ENCODE results near the gene TGFBRAP1.
"Not testable (repeated sequence)": the region's sequence is repeated elsewhere in the genome, so short reads cannot be mapped to it uniquely, and the experiment has no call there.

TGFBRAP1 gene

DNA sequence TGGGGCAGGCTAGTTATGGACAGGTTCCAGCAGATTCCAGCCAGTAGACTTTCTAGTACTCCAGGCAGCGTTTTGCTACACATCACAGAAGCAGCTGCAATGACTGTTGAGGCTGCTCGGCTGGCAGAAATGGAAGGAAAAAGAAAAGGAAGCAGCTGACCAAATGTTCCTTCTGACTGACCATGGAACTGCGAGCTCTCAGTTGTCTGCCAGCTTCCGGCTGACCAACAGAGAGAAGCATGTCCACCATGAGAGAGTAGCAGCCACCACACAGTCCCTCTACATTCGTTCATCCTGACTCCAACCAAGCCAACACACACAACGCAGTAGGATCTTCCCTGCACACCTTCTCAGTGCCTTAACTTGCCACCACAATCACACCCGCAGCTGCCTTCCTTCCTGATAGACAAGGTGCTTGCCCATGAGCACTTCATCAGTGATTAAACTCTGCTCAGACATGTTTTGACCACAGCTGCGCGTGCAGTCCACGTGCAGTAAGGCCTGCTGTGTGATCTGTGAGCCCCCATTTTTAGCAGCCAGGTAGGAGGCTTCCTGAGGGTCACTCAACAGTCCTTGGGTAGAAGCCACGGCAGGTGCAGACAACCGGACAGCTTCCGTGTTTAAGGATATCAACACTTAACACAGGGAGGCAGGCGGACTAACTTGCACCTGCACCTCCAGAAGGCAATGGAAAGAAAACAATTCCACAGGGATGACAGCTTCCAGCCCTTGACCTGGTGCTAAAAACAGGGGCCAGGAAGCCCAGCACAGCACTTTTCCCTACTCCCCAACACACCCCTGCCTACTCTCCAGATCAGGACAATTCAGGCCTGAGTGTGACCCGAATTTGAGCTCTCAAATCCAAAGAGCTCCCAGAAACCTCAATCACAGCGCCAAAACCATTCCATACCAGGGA lies 996 bp downstream of the TGFBRAP1 start:
- Histone ChIP-seq H3K27ac (ENCODE audit: low read depth, low read length) (no peak overlapping the region), H3K4me3 (ENCODE audit: low read depth in 1 of 2, low read length in 2 of 2) (peak overlapping the region; percentile 84 to 86), H3K4me1 (ENCODE audit: control insufficient read depth in 1 of 2, insufficient read depth in 2 of 2, low read length in 2 of 2) (peaks cover 20 to 22% of the 10 kb centered on the region in 2 donors), H3K27me3 (ENCODE audit: control insufficient read depth in 1 of 2, insufficient read depth in 2 of 2, low read length in 2 of 2) (no peaks in the 10 kb centered on the region), H3K9ac (ENCODE audit: low read depth in 1 of 2, low read length in 2 of 2) (peak overlapping the region; percentile 65 to 70), H3K9me3 (ENCODE audit: control insufficient read depth in 1 of 2, low read length in 2 of 2) (no peaks in the 10 kb centered on the region), H3K36me3 (ENCODE audit: control insufficient read depth in 1 of 2, insufficient read depth in 2 of 2, low read length in 2 of 2) (peaks cover 4 to 12% of the 10 kb centered on the region in 2 donors)

DNA sequence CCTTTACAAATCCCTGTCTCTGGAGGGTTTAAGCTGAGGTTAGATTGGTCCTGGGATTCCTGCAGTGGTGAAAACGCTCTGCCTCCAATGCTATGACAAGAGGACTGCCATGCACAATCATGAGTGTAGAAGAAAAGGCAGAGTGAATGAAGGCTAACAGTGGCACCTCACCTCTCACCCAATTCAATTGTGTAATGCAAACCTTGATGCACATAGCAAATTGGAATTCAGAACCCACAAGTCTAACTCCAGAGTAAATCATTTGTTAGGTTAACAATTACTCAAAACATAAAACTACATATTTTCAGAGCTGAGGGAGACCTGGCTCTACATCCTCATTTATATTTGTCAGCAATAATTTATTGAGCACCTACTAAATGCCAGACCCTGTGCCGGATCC lies 1.8 kb downstream of the TGFBRAP1 start:
- H3K4me3 ChIP-seq (ENCODE audit: low read depth in 1 of 2, low read length in 2 of 2), result no peak overlapping the region
- H3K36me3 ChIP-seq (ENCODE audit: control insufficient read depth in 1 of 2, insufficient read depth in 2 of 2, low read length in 2 of 2), result peaks cover 4 to 18% of the 10 kb centered on the region in 2 donors
- H3K27ac ChIP-seq (ENCODE audit: low read depth, low read length), result no peak overlapping the region
- H3K9me3 ChIP-seq (ENCODE audit: control insufficient read depth in 1 of 2, low read length in 2 of 2), result no peaks in the 10 kb centered on the region
- H3K9ac ChIP-seq (ENCODE audit: low read depth in 1 of 2, low read length in 2 of 2), result no peak overlapping the region
- peaks cover 20 to 22% of the 10 kb centered on the region in 2 donors for H3K4me1 ChIP-seq (ENCODE audit: control insufficient read depth in 1 of 2, insufficient read depth in 2 of 2, low read length in 2 of 2)
- no peaks in the 10 kb centered on the region for H3K27me3 ChIP-seq (ENCODE audit: control insufficient read depth in 1 of 2, insufficient read depth in 2 of 2, low read length in 2 of 2)

DNA sequence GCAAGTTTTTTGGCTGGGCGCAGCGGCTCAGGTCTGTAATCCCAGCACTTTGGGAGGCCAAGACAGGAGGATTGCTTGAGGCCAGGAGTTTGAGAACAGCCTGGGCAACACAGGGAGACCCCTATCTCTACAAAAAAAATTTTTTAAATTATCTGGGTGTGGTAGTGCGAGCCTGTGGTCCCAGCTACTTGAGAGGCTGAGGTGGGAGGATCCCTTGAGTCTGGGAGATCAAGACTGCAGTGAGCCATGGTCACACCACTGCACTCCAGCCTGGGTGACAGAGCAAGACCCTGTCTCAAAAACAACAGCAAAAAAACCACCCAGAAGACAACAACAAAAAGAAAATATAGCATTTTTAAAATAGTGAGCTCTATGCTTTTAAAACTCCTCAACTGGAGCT lies 2.3 kb downstream of the TGFBRAP1 start:
- not testable (repeated sequence) for H3K4me3 ChIP-seq (ENCODE audit: low read depth in 1 of 2, low read length in 2 of 2); H3K9me3 ChIP-seq (ENCODE audit: control insufficient read depth in 1 of 2, low read length in 2 of 2); H3K27ac ChIP-seq (ENCODE audit: low read depth, low read length); H3K27me3 ChIP-seq (ENCODE audit: control insufficient read depth in 1 of 2, insufficient read depth in 2 of 2, low read length in 2 of 2); H3K9ac ChIP-seq (ENCODE audit: low read depth in 1 of 2, low read length in 2 of 2)
- Histone ChIP-seq H3K4me1 (ENCODE audit: control insufficient read depth in 1 of 2, insufficient read depth in 2 of 2, low read length in 2 of 2) (peaks cover 20 to 22% of the 10 kb centered on the region in 2 donors), H3K36me3 (ENCODE audit: control insufficient read depth in 1 of 2, insufficient read depth in 2 of 2, low read length in 2 of 2) (peaks cover 4 to 18% of the 10 kb centered on the region in 2 donors)

DNA sequence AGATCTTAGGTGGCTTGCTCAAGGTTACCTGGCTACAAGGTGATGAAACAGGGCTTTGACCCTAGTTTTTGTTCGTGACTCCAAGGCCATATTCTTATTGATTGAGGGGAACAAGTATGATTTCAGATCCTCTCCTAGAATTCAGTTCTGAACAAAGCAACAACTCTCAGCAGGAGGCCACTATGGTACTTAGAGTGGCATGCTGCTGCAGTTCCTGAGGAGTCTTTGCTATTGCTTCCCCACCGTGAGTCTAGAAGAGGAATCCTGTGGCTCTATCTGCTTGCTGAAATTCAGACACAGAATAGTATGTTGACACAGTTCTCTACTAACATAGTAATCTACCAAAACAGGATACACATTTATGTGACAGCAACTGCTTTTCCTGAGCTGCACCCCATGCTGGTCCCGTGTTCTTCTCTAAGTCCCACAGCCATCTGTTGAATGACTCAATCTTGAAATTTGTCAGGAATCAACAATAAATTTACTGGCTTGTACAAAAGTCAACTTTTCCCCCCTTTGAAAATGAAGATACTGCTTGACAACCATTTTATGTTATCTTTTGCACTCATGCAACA lies 4.1 kb downstream of the TGFBRAP1 start:
- Histone ChIP-seq H3K36me3 (ENCODE audit: control insufficient read depth in 1 of 2, insufficient read depth in 2 of 2, low read length in 2 of 2) (peaks cover 4 to 18% of the 10 kb centered on the region in 2 donors), H3K27me3 (ENCODE audit: control insufficient read depth in 1 of 2, insufficient read depth in 2 of 2, low read length in 2 of 2) (no peaks in the 10 kb centered on the region), H3K9ac (ENCODE audit: low read depth in 1 of 2, low read length in 2 of 2) (no peak overlapping the region), H3K4me1 (ENCODE audit: control insufficient read depth in 1 of 2, insufficient read depth in 2 of 2, low read length in 2 of 2) (peaks cover 14 to 18% of the 10 kb centered on the region in 2 donors), H3K27ac (ENCODE audit: low read depth, low read length) (no peak overlapping the region), H3K9me3 (ENCODE audit: control insufficient read depth in 1 of 2, low read length in 2 of 2) (no peaks in the 10 kb centered on the region), H3K4me3 (ENCODE audit: low read depth in 1 of 2, low read length in 2 of 2) (no peak overlapping the region)

DNA sequence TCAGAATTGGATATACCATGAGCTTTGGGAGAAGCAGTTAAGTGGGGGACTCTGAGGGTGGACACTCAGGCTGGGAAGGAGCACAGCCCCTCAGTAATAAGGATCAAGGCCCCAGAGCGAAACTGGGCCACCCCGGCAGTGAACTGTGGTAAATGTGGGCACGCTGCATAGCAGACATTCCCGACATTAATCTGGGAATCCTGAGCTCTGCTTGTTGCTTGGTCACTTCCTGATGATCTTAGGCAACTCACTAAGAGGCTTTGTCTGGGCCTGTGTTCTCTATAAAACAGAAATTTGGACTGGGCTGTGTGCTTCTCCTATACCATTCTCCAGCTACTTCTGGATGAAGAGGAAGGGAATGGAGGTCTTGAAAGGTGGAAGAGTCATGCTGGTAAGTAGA lies 4.8 kb downstream of the TGFBRAP1 start:
- Histone ChIP-seq H3K36me3 (ENCODE audit: control insufficient read depth in 1 of 2, insufficient read depth in 2 of 2, low read length in 2 of 2) (peaks cover 4 to 18% of the 10 kb centered on the region in 2 donors), H3K4me3 (ENCODE audit: low read depth in 1 of 2, low read length in 2 of 2) (no peak overlapping the region), H3K27ac (ENCODE audit: low read depth, low read length) (no peak overlapping the region), H3K9ac (ENCODE audit: low read depth in 1 of 2, low read length in 2 of 2) (no peak overlapping the region), H3K4me1 (ENCODE audit: control insufficient read depth in 1 of 2, insufficient read depth in 2 of 2, low read length in 2 of 2) (peaks cover 8 to 12% of the 10 kb centered on the region in 2 donors), H3K27me3 (ENCODE audit: control insufficient read depth in 1 of 2, insufficient read depth in 2 of 2, low read length in 2 of 2) (no peaks in the 10 kb centered on the region), H3K9me3 (ENCODE audit: control insufficient read depth in 1 of 2, low read length in 2 of 2) (no peaks in the 10 kb centered on the region)

DNA sequence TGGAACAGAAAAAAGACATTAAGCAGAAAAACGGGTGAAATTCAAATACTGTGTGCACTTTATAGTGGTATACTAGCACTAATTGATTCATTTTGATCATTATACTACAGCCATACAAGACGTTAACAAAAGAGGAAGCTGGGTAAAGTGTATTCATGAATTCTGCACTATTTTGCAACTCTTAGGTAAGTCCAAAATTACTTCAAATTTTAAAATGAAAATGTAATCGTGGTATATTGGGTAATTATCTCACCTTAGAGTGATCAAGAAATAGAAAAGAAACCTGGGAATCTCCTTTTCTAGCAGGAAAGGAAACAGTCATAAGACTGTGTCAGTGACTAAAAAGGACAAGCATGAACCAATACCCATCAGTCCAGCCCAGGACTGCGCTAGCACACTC lies 5.4 kb downstream of the TGFBRAP1 start:
- Histone ChIP-seq H3K27ac (ENCODE audit: low read depth, low read length) (no peak overlapping the region), H3K4me1 (ENCODE audit: control insufficient read depth in 1 of 2, insufficient read depth in 2 of 2, low read length in 2 of 2) (peaks cover 8 to 12% of the 10 kb centered on the region in 2 donors), H3K36me3 (ENCODE audit: control insufficient read depth in 1 of 2, insufficient read depth in 2 of 2, low read length in 2 of 2) (peaks cover 4 to 18% of the 10 kb centered on the region in 2 donors), H3K9me3 (ENCODE audit: control insufficient read depth in 1 of 2, low read length in 2 of 2) (no peaks in the 10 kb centered on the region), H3K27me3 (ENCODE audit: control insufficient read depth in 1 of 2, insufficient read depth in 2 of 2, low read length in 2 of 2) (no peaks in the 10 kb centered on the region), H3K9ac (ENCODE audit: low read depth in 1 of 2, low read length in 2 of 2) (no peak overlapping the region), H3K4me3 (ENCODE audit: low read depth in 1 of 2, low read length in 2 of 2) (no peak overlapping the region)

DNA sequence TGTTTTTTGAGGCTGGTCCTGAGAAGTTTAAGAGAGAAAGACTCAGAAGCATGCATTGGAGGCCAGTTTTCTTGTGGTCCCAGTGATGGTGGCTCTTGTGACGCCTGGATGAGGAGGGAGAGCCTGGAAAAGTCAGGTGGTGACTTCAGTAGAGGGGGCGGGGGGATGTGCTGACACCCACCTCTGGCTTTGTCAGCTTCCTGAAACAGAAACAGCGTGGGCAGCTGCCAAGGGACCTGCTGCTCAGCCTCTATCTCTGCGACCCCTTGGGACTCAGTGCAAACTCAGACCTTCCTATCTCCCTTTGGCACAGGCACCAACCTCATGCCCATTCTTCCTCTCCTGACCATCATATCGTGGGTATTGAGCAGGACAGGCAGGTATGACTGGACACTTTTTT lies 6.4 kb downstream of the TGFBRAP1 start:
- Histone ChIP-seq H3K4me1 (ENCODE audit: control insufficient read depth in 1 of 2, insufficient read depth in 2 of 2, low read length in 2 of 2) (peaks cover under 1 to 2% of the 10 kb centered on the region in 2 donors), H3K27ac (ENCODE audit: low read depth, low read length) (no peak overlapping the region), H3K9me3 (ENCODE audit: control insufficient read depth in 1 of 2, low read length in 2 of 2) (no peaks in the 10 kb centered on the region), H3K27me3 (ENCODE audit: control insufficient read depth in 1 of 2, insufficient read depth in 2 of 2, low read length in 2 of 2) (no peaks in the 10 kb centered on the region), H3K4me3 (ENCODE audit: low read depth in 1 of 2, low read length in 2 of 2) (no peak overlapping the region), H3K36me3 (ENCODE audit: control insufficient read depth in 1 of 2, insufficient read depth in 2 of 2, low read length in 2 of 2) (peaks cover 4 to 18% of the 10 kb centered on the region in 2 donors), H3K9ac (ENCODE audit: low read depth in 1 of 2, low read length in 2 of 2) (no peak overlapping the region)

DNA sequence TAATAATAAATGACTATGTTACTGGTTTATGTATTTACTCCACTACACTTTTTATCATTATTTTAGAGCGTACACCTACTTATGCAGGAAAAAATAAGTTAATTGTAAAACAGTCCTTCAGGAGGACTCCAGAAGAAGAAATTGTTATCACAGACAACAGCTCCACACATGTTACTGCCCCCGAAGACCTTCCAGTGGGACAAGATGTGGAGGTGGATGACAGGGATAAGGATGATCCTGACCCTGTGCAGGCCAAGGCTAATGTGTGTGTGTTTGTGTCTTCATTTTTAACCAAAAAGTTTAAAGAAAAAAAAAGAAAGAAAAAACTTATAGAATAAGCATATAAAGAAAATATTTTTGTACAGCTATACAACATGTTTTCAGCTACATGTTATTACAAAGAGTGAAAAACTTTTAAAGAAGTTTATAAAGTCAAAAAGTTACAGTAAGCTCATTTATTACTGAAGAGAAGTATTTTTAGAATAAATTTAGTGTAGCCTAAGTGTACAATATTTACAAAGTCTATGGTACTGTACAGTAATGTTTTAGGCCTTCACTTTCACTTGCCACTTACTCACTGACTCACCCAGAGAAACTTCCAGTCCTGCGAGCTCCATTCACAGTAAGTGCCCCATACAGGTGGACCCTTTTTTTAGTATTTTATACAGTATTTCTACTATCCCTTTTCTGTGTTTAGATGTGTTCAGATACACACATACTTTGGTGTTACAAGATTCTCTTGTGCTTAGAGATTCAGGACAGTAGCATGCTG lies 7.5 kb downstream of the TGFBRAP1 start:
- H3K9me3 ChIP-seq (ENCODE audit: control insufficient read depth in 1 of 2, low read length in 2 of 2), result no peaks in the 10 kb centered on the region
- H3K27me3 ChIP-seq (ENCODE audit: control insufficient read depth in 1 of 2, insufficient read depth in 2 of 2, low read length in 2 of 2), result no peaks in the 10 kb centered on the region
- H3K36me3 ChIP-seq (ENCODE audit: control insufficient read depth in 1 of 2, insufficient read depth in 2 of 2, low read length in 2 of 2), result peaks cover 4 to 18% of the 10 kb centered on the region in 2 donors
- no peak overlapping the region for H3K4me3 ChIP-seq (ENCODE audit: low read depth in 1 of 2, low read length in 2 of 2)
- H3K9ac ChIP-seq (ENCODE audit: low read depth in 1 of 2, low read length in 2 of 2), result no peak overlapping the region
- H3K27ac ChIP-seq (ENCODE audit: low read depth, low read length), result no peak overlapping the region
- no peaks in the 10 kb centered on the region for H3K4me1 ChIP-seq (ENCODE audit: control insufficient read depth in 1 of 2, insufficient read depth in 2 of 2, low read length in 2 of 2)

DNA sequence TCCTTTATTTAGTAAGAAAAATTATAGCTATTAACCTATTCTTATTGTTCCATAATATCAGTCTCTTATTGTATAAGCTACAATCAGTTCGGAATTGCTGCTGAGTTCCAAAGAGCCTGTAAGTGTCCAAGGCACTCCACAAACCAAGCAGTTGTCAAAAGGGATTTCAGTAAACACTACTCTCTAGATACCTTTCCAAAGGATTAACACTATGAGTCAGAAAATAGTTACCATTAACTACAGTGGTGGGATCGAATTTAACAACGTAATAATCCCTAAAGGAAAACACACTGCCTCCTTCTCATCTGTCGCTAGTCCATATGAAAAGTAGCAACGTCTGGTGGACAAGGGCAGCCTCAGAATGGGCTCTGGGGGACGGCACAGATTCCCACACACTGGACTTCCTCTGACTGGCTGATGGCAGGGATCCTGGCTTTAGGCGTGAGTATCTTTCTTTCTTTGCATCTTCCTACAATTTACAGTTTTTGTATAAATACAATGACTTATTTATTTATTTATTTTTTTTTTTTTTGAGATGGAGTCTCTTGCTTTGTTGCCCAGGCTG lies 8.8 kb downstream of the TGFBRAP1 start:
- Histone ChIP-seq H3K9me3 (ENCODE audit: control insufficient read depth in 1 of 2, low read length in 2 of 2) (no peaks in the 10 kb centered on the region), H3K4me3 (ENCODE audit: low read depth in 1 of 2, low read length in 2 of 2) (no peak overlapping the region), H3K27me3 (ENCODE audit: control insufficient read depth in 1 of 2, insufficient read depth in 2 of 2, low read length in 2 of 2) (no peaks in the 10 kb centered on the region), H3K4me1 (ENCODE audit: control insufficient read depth in 1 of 2, insufficient read depth in 2 of 2, low read length in 2 of 2) (no peaks in the 10 kb centered on the region), H3K36me3 (ENCODE audit: control insufficient read depth in 1 of 2, insufficient read depth in 2 of 2, low read length in 2 of 2) (peaks cover 4 to 17% of the 10 kb centered on the region in 2 donors), H3K9ac (ENCODE audit: low read depth in 1 of 2, low read length in 2 of 2) (no peak overlapping the region), H3K27ac (ENCODE audit: low read depth, low read length) (no peak overlapping the region)
